ENCODE results near the gene RPS2.

Gene RPS2

DNA sequence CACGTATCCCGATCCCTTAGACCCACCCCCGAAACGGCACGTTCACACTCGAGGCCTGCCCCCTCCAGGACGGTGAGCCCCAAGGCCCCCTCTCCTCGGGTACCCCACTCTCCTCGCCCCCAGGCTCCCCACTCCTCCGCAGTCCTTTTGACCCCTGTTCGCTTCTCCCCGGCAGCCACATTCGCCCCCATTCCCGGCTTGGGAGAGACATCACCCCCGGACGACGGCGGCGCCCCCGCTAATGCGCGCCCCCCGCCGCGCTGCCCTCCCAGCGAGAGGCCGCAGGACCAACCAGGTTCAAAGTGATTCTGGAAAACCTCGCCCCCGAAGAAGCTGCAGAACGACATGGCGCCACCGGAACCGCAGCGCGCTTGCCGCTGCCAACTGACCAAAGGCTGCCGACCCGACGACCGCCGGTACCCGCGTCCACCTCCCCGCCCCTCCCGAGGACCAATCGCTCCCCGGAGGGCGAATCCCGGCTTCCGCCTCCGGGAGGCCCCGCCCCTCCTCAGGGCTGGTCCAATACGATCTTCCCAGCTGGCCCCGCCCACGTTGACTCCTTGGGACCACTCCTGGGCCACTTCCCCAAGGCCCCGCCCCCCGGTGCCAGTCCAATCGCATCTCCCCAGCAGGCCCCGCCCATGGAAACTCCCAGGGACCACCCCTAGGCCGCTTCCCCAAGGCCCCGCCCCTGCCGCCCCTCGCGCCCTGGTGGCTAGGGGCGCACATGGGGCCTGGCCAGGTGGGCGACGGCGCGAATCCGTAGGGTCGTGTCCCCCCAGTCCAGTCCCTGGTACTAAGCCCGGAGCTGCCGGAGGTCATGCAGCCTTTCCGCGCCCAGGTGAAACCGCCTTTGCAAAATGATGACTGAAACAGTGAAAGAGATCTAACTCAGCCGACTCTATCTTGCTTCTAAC lies 21.6 kb downstream of the RPS2 start, which contains the start of gene MSRB1:
MSRB1 (minus strand) TSS at position 390 of the 917 bp plus-strand sequence; CDS start at position 347, 43 bp downstream.
- Histone ChIP-seq H3K9me2 (replicated peaks; ENCODE audit: insufficient read depth, low read length) (no peaks in the 10 kb centered on the region), H3K9ac (ENCODE audit: low read length) (peak within 1 kb of the TSS; percentile 79), H3K27ac (ENCODE audit: low read depth, low read length) (no peak within 1 kb of the TSS)

DNA sequence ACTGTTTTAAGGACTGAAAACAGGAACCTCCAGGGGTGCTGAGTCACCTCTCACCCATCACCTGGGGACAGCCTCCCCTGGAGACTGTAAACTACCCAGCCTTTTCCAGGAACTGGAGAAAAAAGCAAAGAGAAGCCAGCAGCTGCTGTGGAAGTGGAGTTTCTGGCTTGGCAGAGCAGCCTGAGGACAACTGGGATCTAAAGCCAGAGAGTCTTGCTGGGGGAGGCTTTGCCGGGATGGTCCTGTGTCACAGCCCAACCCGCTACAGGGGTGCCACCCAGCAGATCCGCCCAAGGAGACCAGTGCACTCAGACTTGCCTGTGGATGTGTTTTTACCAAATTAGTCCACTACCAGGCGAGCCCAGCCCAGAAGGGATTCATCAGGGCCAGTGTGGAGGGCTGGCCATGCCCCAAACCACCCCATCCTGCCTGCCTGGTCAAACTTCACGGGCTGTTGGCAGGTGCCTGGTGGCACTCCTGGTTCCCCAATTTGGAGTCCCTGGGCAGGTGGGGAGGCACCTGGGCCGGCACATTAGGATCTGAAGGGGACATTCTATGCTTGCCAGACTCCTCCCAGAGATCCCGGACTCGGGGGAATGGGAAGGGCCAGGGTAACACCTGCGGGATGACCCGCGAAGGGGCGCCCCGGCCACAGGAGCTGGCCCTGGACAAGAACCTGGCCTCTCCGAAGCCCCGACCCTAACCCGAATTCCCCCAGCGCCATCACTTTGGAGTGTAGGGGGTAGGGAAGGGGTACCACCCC lies 22.4 kb downstream of the RPS2 start:
- Histone ChIP-seq H3K36me3 (ENCODE audit: low read length) (no peaks in the 10 kb centered on the region), H3K9ac (ENCODE audit: low read length) (peak overlapping the region; percentile 79), H4K20me1 (ENCODE audit: low read depth, low read length) (no peaks in the 10 kb centered on the region), H2AFZ (ENCODE audit: low read depth, low read length, severe bottlenecking) (peak overlapping the region; percentile 91), H3K79me2 (ENCODE audit: insufficient read depth, low read length) (no peaks in the 10 kb centered on the region), H3K4me3 (ENCODE audit: insufficient read depth, low read length, poor library complexity, severe bottlenecking) (peak overlapping the region; percentile 96), H3K9me3 (ENCODE audit: insufficient read depth, low read length) (no peaks in the 10 kb centered on the region), H3K27ac (ENCODE audit: low read depth, low read length) (no peak overlapping the region), H3F3A (ENCODE audit: insufficient read depth) (no peaks in the 10 kb centered on the region), H3K27me3 (ENCODE audit: low read length) (no peaks in the 10 kb centered on the region), H3K4me2 (ENCODE audit: low read depth, low read length, poor library complexity, severe bottlenecking) (peak overlapping the region; percentile 75), H3K9me2 (replicated peaks; ENCODE audit: insufficient read depth, low read length) (no peaks in the 10 kb centered on the region)
- TF ChIP-seq, protein P1, sequence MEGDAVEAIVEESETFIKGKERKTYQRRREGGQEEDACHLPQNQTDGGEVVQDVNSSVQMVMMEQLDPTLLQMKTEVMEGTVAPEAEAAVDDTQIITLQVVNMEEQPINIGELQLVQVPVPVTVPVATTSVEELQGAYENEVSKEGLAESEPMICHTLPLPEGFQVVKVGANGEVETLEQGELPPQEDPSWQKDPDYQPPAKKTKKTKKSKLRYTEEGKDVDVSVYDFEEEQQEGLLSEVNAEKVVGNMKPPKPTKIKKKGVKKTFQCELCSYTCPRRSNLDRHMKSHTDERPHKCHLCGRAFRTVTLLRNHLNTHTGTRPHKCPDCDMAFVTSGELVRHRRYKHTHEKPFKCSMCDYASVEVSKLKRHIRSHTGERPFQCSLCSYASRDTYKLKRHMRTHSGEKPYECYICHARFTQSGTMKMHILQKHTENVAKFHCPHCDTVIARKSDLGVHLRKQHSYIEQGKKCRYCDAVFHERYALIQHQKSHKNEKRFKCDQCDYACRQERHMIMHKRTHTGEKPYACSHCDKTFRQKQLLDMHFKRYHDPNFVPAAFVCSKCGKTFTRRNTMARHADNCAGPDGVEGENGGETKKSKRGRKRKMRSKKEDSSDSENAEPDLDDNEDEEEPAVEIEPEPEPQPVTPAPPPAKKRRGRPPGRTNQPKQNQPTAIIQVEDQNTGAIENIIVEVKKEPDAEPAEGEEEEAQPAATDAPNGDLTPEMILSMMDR (IDR thresholded peaks at IDR 0.05; ENCODE audit: insufficient read depth, low read length, poor library complexity, severe bottlenecking), result no peak
- no peak for TF ChIP-seq EZH2phosphoT487 (conservative IDR thresholded peaks at IDR 0.05; ENCODE audit: low read length)

More for the DNA sequence above, 21.6 kb downstream of the RPS2 start, which contains the start of gene MSRB1:
- H4K20me1 ChIP-seq (ENCODE audit: low read depth, low read length), result no peaks in the 10 kb centered on the region
- H2AFZ ChIP-seq (ENCODE audit: low read depth, low read length, severe bottlenecking), result peak within 1 kb of the TSS; percentile 91
- H3K79me2 ChIP-seq (ENCODE audit: insufficient read depth, low read length), result no peaks in the 10 kb centered on the region
- H3F3A ChIP-seq (ENCODE audit: insufficient read depth), result no peaks in the 10 kb centered on the region
- H3K9me3 ChIP-seq (ENCODE audit: insufficient read depth, low read length), result no peaks in the 10 kb centered on the region
- peak within 1 kb of the TSS; percentile 96 for H3K4me3 ChIP-seq (ENCODE audit: insufficient read depth, low read length, poor library complexity, severe bottlenecking)
- H3K27me3 ChIP-seq (ENCODE audit: low read length), result no peaks in the 10 kb centered on the region
- TF ChIP-seq, protein P1 (IDR thresholded peaks at IDR 0.05; ENCODE audit: insufficient read depth, low read length, poor library complexity, severe bottlenecking), result no peak
- no peak for TF ChIP-seq EZH2phosphoT487 (conservative IDR thresholded peaks at IDR 0.05; ENCODE audit: low read length)
- peak within 1 kb of the TSS; percentile 75 for H3K4me2 ChIP-seq (ENCODE audit: low read depth, low read length, poor library complexity, severe bottlenecking)
- H3K36me3 ChIP-seq (ENCODE audit: low read length), result no peaks in the 10 kb centered on the region

DNA sequence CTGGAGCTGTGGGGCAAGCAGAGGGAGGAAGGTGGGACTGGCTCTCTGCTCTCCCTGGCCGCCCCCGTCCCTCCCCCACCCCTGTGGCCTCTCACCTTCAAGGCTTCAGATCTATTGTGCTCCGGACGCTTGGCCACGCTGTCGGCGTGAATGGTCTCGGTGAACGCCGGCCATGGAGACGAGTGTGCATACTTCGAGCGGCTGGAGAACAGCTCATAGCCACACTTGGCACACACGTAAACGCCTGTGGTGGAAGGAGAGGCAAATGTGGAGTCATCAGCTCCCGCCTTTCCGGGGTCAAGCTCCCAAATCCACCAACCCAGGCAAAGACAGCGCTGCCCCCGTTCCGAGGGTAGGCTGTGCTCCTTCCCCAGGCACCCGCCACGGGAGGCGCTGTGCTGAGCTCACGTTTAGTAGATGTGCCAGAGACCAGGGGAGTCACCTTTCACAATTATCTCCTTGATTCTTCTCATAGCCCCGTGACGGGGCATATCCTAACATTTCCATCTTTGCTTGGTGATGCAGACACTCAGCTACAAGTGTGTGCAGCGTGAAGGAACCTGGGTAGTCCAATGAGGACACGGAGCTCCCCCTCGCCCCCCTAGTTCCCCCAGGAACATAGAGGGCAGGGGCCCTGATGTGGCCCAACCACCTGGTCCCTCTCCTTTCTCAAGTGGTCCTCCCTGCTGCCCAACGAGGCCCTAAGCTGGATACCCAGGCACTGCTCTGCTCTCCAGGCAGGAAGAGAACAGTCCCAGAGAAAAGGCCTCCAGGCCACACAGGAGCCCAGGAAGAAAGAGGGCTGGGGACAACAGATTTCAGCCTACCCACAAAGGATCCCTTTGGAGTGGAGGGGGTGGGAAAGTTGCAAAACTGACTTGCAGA lies 23.2 kb downstream of the RPS2 start:
- H4K20me1 ChIP-seq (ENCODE audit: low read depth, low read length), result no peaks in the 10 kb centered on the region
- no peaks in the 10 kb centered on the region for H3K79me2 ChIP-seq (ENCODE audit: insufficient read depth, low read length)
- H2AFZ ChIP-seq (ENCODE audit: low read depth, low read length, severe bottlenecking), result no peak overlapping the region
- no peak overlapping the region for H3K27ac ChIP-seq (ENCODE audit: low read depth, low read length)
- H3K9me3 ChIP-seq (ENCODE audit: insufficient read depth, low read length), result no peaks in the 10 kb centered on the region
- H3K9me2 ChIP-seq (replicated peaks; ENCODE audit: insufficient read depth, low read length), result no peaks in the 10 kb centered on the region
- no peak overlapping the region for H3K4me3 ChIP-seq (ENCODE audit: insufficient read depth, low read length, poor library complexity, severe bottlenecking)
- TF ChIP-seq, protein P1 (IDR thresholded peaks at IDR 0.05; ENCODE audit: insufficient read depth, low read length, poor library complexity, severe bottlenecking), result peak; percentile 22
- no peak for TF ChIP-seq EZH2phosphoT487 (conservative IDR thresholded peaks at IDR 0.05; ENCODE audit: low read length)
- no peaks in the 10 kb centered on the region for H3F3A ChIP-seq (ENCODE audit: insufficient read depth)
- no peaks in the 10 kb centered on the region for H3K36me3 ChIP-seq (ENCODE audit: low read length)
- H3K4me2 ChIP-seq (ENCODE audit: low read depth, low read length, poor library complexity, severe bottlenecking), result peak overlapping the region; percentile 75
- H3K27me3 ChIP-seq (ENCODE audit: low read length), result no peaks in the 10 kb centered on the region
- no peak overlapping the region for H3K9ac ChIP-seq (ENCODE audit: low read length)
